NB4 (cell line): ENCODE results near the gene CDH11.

Experiments used
- DNase-seq: peaks from one replicate; pipeline ENCODE4 v3.0.0; 2010; ENCODE audit warnings: low read depth
- H3K4me3 ChIP-seq: one replicate; pipeline ENCODE4 v1.5.1; 2011; ENCODE audit warnings: mild to moderate bottlenecking, low read depth, low read length, moderate library complexity
- MYC ChIP-seq: IDR thresholded peaks from 2 replicates; pipeline ENCODE4 v1.6.1; 2011; ENCODE audit warnings: low read depth, low read length
- POLR2A ChIP-seq: IDR thresholded peaks from 2 replicates; pipeline ENCODE4 v1.6.1; 2011; ENCODE audit warnings: mild to moderate bottlenecking; ENCODE audit not compliant: insufficient read length; ENCODE audit errors: extremely low read depth
- TF ChIP-seq, protein P1 (sequence below): IDR thresholded peaks from one replicate; pipeline ENCODE4 v1.5.1; 2012; ENCODE audit warnings: low read depth, low read length
- TF ChIP-seq, protein P2 (sequence below): IDR thresholded peaks from 2 replicates; pipeline ENCODE4 v1.6.1; 2011; ENCODE audit warnings: low read depth, low read length

CDH11 gene, protein sequence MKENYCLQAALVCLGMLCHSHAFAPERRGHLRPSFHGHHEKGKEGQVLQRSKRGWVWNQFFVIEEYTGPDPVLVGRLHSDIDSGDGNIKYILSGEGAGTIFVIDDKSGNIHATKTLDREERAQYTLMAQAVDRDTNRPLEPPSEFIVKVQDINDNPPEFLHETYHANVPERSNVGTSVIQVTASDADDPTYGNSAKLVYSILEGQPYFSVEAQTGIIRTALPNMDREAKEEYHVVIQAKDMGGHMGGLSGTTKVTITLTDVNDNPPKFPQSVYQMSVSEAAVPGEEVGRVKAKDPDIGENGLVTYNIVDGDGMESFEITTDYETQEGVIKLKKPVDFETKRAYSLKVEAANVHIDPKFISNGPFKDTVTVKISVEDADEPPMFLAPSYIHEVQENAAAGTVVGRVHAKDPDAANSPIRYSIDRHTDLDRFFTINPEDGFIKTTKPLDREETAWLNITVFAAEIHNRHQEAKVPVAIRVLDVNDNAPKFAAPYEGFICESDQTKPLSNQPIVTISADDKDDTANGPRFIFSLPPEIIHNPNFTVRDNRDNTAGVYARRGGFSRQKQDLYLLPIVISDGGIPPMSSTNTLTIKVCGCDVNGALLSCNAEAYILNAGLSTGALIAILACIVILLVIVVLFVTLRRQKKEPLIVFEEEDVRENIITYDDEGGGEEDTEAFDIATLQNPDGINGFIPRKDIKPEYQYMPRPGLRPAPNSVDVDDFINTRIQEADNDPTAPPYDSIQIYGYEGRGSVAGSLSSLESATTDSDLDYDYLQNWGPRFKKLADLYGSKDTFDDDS

DNA sequence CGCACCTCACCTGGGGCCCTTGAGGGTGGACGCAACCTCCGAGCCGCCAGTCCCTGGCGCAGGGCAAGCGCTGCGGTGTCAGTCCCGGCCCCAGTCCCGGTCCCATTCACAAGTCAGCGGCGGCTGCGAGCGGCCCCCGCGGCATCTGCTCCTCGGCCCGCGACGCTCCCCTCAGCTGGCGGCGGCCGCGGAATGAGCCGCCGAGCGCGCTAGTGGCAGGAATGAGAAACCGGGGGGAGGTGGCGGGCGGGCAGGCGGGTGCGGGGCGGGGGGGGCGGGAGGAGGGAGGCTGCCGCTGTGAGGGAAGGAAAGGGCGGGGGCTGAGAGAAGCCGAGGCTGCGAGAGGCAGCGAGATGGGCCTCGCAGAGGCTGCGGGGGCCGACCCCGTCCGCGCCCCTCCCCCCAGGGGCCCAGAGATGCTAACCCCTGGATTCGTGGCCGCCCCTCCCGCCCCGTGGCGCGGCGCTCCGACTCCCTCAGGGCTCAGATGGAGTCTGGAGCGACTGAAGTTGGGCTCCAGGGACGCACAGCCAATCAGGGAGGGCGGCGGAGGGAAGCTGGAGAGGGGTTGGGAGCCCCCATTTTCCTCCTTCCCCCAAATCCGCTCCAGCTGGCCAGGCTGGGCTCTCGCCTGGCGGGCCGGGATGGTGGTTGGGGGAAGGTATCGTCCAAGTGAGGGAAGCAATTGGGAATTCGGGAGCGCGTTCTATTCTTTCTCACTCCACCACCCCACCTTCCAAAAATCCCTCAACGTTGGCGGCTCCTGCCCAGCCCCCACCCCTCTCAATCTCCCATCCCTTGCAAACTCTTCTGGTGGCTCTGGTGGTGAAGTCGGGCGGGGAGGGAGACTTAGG lies at the start of gene CDH11:
Gene CDH11 (minus strand): TSS at position 194 of the 854 bp plus-strand sequence. CDS start 117,194 bp downstream, outside the sequence.
- no peak within 1 kb of the TSS for H3K4me3 ChIP-seq
- DNase-seq = no peak

GRCh38 chr16:65154321-65154720 lies 32.5 kb upstream of the CDH11 start:
- DNase-seq = no peak
- TF ChIP-seq, protein P1, sequence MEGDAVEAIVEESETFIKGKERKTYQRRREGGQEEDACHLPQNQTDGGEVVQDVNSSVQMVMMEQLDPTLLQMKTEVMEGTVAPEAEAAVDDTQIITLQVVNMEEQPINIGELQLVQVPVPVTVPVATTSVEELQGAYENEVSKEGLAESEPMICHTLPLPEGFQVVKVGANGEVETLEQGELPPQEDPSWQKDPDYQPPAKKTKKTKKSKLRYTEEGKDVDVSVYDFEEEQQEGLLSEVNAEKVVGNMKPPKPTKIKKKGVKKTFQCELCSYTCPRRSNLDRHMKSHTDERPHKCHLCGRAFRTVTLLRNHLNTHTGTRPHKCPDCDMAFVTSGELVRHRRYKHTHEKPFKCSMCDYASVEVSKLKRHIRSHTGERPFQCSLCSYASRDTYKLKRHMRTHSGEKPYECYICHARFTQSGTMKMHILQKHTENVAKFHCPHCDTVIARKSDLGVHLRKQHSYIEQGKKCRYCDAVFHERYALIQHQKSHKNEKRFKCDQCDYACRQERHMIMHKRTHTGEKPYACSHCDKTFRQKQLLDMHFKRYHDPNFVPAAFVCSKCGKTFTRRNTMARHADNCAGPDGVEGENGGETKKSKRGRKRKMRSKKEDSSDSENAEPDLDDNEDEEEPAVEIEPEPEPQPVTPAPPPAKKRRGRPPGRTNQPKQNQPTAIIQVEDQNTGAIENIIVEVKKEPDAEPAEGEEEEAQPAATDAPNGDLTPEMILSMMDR = no peak
- TF ChIP-seq, protein P2, sequence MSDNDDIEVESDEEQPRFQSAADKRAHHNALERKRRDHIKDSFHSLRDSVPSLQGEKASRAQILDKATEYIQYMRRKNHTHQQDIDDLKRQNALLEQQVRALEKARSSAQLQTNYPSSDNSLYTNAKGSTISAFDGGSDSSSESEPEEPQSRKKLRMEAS = no peak
- no peak for TF ChIP-seq POLR2A
- no peak for TF ChIP-seq MYC
- H3K4me3 ChIP-seq = no peak overlapping the region

More for the DNA sequence above, at the start of gene CDH11:
- TF ChIP-seq MYC = no peak
- TF ChIP-seq, protein P2 = no peak

GRCh38 chr16:65153365-65154105 lies 31.7 kb upstream of the CDH11 start:
- no peak overlapping the region for H3K4me3 ChIP-seq

GRCh38 chr16:65148804-65149203 lies 26.9 kb upstream of the CDH11 start:
- H3K4me3 ChIP-seq = no peak overlapping the region
- DNase-seq = no peak
- TF ChIP-seq, protein P1 = no peak
- TF ChIP-seq POLR2A (no peak), MYC (no peak)
- TF ChIP-seq, protein P2 = no peak

More at GRCh38 chr16:65153365-65154105, 31.7 kb upstream of the CDH11 start:
- TF ChIP-seq, protein P2 = no peak
- no peak for TF ChIP-seq MYC
- TF ChIP-seq, protein P1 = no peak
- no peak for TF ChIP-seq POLR2A
- DNase-seq = no peak

DNA sequence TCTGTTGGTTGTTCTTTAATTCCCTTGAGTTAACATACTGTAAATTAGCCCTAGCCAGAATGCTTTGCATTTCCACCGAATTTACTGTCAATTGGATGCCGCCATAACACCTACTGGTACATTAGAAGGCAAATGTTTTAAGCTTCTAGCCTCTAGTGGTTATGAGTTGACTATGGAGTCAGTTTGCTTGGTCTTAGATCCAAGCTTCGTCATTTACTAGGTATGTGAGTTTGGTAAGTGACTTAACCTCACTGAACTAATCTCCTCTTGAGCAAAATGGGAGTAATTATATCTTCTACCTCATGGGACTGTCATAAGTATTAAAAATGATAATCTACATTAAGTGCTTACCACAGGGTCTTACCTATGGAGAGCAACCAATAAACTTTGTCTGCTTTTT lies 20.4 kb upstream of the CDH11 start:
- DNase-seq = no peak
- TF ChIP-seq, protein P2 = no peak
- TF ChIP-seq POLR2A = no peak
- no peak for TF ChIP-seq MYC
- TF ChIP-seq, protein P1 = no peak
- no peak overlapping the region for H3K4me3 ChIP-seq
